ENCODE results near the gene PTPN20. TPM values are rescaled to one million over a fixed set of nuclear protein-coding genes. Genes with fewer than 3 reads are reported as not detected.

The PTPN20 gene, protein sequence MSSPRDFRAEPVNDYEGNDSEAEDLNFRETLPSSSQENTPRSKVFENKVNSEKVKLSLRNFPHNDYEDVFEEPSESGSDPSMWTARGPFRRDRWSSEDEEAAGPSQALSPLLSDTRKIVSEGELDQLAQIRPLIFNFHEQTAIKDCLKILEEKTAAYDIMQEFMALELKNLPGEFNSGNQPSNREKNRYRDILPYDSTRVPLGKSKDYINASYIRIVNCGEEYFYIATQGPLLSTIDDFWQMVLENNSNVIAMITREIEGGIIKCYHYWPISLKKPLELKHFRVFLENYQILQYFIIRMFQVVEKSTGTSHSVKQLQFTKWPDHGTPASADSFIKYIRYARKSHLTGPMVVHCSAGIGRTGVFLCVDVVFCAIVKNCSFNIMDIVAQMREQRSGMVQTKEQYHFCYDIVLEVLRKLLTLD
- total RNA-seq, result 0.63 and 4.2 TPM in 2 replicates

DNA sequence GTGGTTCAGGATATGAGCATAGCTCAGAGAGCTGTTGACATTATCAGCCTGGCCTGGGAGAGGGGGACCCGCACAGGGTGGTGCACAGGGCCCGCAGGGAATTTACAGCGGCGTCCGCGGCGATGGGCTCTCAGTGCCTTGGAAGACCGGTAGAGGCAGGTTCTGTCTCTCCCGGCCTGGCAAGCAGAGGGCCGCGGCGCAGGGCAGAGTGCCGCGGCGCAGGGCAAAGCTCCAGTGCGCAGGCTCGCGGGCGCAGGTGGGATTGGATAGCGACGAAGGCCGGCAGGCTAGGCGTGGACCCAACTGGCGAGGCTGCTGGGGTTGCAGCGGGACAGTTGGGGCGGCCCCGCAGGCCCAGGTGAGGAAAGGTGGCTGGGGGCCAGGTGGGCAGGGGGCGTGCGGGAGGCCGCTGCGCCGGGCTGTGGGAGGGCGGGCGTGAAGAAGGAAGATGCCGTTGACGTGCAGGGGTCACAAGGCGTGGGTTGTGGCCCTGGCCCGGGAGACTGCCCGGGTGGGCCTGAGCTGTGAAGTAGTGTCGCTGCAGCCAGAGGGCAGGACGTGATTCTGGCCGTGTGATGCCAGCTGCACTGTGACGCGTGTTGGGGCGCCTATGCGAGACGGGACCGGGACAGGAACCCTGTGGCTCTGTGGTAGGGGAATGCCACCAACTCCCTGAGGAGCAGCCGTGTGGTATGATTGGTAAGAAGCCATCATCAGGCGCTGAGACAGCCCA is at the start of gene PTPN20:
Gene PTPN20 (plus strand): TSS at position 285 of the 733 bp plus-strand sequence. CDS start 21,072 bp downstream, outside the sequence.

